ENCODE data around the gene WBP4. TPM values are rescaled to one million over a fixed set of nuclear protein-coding genes. Genes with fewer than 3 reads are reported as not detected.

WBP4 gene
- total RNA-seq, 2 experiments from 2014 or later: 13.3 to 16.2 TPM

DNA sequence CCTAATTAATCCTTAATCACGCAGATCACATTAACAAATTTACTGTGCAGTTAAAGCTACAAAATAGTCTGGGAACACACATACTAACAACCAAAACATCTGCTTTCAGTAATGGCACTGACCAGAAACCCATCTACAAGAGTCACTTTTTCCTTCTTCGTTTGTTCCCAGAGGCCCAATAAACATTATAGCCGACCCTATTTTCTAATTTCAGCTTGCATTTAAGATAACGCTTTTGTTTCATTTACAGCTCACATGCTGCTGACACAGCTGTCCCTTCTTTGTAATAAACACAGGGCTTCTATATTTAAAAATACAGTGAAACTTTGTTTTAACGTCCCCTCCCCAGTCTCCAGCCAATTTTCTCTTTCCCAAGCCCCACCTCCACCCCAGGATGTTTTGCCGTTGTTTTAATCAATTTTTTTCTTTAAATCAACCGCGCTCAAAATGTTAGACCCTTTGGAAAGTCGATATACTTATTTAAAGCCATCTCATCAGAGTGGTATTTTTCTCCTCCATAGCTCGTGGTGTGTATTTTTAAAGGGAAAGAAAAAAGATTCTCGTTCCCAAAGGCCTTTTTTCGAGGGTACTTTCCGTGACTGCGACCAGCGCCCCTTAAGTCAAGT lies 1.7 kb upstream of the WBP4 start:
- H3K9me3 Mint-ChIP-seq (ENCODE audit: low read depth): no peaks in the 10 kb centered on the region
- intact Hi-C loops (cut with DNase I, micrococcal nuclease): loop anchor here (1.0 to 10.0 kb wide), 15 partner anchors 40 to 1405 kb away; partner anchors contain the start of genes ELF1 (in 2 of the 2), AKAP11 (in 1 of the 2), COG6 (in 1 of the 2) and DGKH (in 1 of the 2)
- peaks cover 65% of the 10 kb centered on the region for H3K4me1 Mint-ChIP-seq
- DNase-seq (no peak), ATAC-seq (no peak)
- POLR2A ChIA-PET: interaction anchor here (0.5 to 1.1 kb wide), 2 partner anchors 11 to 40 kb away, joined by 5 read pairs; partner anchors contain the start of gene ELF1
- peak overlapping the region; percentile 98 for H3K4me3 Mint-ChIP-seq
- H3K27ac Mint-ChIP-seq: peak overlapping the region; percentile 100
- H3K36me3 Mint-ChIP-seq (ENCODE audit: low read depth): peaks cover 18% of the 10 kb centered on the region
- no peaks in the 10 kb centered on the region for H3K27me3 Mint-ChIP-seq
- CTCF ChIA-PET: interaction anchor here (1.0 to 2.7 kb wide), 7 partner anchors 9 to 146 kb away, joined by 3 to 12 read pairs (median 3); no protein-coding TSS in a partner anchor

DNA sequence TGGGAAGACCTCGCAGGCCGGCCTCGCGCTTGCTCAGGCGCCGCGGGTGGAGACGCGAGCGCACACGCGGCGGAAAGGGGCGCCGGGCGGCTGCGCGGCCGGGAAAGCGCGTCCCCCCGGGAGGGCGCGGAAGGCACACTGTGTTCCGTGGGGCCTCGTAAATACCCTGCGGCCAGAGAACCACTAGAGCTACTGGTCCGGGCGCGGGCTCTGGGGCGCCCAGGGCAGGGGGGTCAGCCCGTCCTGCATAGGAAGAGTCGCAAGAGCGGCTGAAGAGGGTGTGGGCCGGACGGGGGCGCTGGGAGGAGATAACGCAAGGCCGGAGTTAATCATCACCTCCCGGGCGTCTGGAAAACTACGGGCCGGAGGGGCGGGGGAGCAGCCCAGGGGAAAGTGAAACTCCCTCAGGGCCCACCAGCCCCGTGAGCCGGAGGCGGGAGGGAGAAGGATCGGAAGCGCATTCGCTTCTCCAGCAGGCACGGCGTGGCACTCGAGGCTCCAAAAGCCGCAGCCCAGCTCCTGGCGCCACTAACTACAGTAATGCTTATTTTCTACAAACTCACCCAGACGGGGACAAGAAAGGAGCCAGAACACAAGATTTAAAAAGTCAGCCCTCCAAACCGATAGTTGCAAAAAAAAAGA lies 1.1 kb upstream of the WBP4 start:
- H3K4me3 Mint-ChIP-seq: peak overlapping the region; percentile 98
- DNase-seq (peak; percentile 89), ATAC-seq (peak; percentile 44)
- peak overlapping the region; percentile 100 for H3K27ac Mint-ChIP-seq
- POLR2A ChIA-PET: interaction anchor here (0.6 to 1.2 kb wide), 7 partner anchors 10 to 1435 kb away, joined by 3 to 10 read pairs (median 4); partner anchors contain the start of gene ELF1
- peaks cover 60% of the 10 kb centered on the region for H3K4me1 Mint-ChIP-seq
- peaks cover 21% of the 10 kb centered on the region for H3K36me3 Mint-ChIP-seq (ENCODE audit: low read depth)
- CTCF ChIA-PET: interaction anchor here (0.5 to 2.7 kb wide), 16 partner anchors 10 to 1255 kb away, joined by 3 to 12 read pairs (median 4); partner anchors contain the start of gene ELF1
- no peaks in the 10 kb centered on the region for H3K9me3 Mint-ChIP-seq (ENCODE audit: low read depth)
- intact Hi-C loops (cut with DNase I, micrococcal nuclease): loop anchor here (1.0 to 10.0 kb wide), 15 partner anchors 41 to 1405 kb away; partner anchors contain the start of genes ELF1 (in 2 of the 2), AKAP11 (in 1 of the 2), COG6 (in 1 of the 2) and DGKH (in 1 of the 2)
- H3K27me3 Mint-ChIP-seq: no peaks in the 10 kb centered on the region

DNA sequence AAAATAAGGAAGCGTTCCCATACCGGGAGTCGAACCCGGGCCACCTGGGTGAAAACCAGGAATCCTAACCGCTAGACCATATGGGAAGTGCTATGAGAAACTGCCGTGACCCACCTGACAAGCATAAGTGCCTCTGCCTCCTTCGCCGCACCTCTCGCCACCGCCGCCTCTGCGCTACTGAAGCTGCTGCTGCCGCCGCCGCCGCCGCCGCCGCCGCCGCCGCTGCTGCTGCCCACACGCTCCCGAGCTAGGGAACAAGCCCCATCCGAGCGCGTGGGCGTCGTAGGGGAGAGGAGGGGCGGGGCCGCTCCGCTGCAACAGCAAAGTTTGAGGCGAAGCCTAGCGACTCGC lies 610 bp upstream of the WBP4 start:
- no peaks in the 10 kb centered on the region for H3K9me3 Mint-ChIP-seq (ENCODE audit: low read depth)
- H3K27ac Mint-ChIP-seq: peak overlapping the region; percentile 100
- intact Hi-C loops (cut with DNase I, micrococcal nuclease): loop anchor here (1.0 to 10.0 kb wide), 19 partner anchors 41 to 1406 kb away; partner anchors contain the start of genes ELF1 (in 2 of the 2), KBTBD6 (in 2 of the 2), KBTBD7 (in 2 of the 2) and MRPS31 (in 2 of the 2)
- H3K4me3 Mint-ChIP-seq: peak overlapping the region; percentile 98
- DNase-seq: peak; percentile 94
- peak; percentile 53 for ATAC-seq
- H3K36me3 Mint-ChIP-seq (ENCODE audit: low read depth): peaks cover 23% of the 10 kb centered on the region
- POLR2A ChIA-PET: interaction anchor here (0.6 to 1.2 kb wide), 12 partner anchors 9 to 1435 kb away, joined by 3 to 10 read pairs (median 3); partner anchors contain the start of gene ELF1
- CTCF ChIA-PET: interaction anchor here (0.5 to 2.7 kb wide), 14 partner anchors 10 to 1254 kb away, joined by 3 to 12 read pairs (median 4); partner anchors contain the start of gene ELF1
- no peaks in the 10 kb centered on the region for H3K27me3 Mint-ChIP-seq
- H3K4me1 Mint-ChIP-seq: peaks cover 60% of the 10 kb centered on the region

DNA sequence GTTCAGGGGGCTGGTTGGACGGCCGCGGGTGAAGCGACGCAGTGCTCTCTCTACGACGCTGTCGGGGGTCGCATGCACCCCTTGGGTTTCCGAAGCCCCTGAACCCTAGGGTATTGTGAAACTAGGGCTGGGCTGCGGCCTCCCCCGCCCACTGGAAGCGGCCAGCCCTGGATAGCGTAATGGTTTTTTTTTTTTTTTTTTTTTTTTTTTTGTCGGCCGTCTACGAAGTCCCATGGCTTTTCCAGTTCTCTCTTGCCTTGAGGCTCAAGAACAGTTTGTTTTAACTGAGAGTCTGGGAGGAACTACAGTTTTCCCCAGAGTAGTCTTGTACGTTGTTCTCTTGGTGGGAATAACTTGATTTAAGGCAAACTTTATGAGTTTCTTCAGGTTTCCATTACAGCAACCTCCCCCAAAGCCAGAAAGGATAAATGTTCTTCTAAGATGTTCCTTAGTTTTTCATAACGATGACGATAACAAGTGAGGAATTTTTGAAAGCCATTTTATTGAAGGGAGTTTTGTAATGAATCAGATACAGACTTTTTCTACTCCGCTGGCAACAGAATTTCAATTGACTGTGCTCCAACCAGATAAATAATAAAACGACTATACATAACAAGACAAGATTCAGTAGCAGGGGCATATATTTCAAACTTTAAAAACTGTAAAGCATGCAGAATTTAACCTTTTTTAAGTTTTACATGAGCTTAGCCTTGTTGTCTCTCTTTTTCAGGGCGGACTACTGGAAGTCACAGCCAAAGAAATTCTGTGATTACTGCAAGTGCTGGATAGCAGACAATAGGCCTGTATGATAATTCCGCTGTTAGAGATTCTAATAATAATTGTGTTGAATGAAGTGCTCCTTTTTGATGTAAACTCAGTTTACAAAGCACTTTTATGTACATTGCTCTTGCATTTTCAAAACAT lies 867 bp downstream of the WBP4 start:
- ATAC-seq (peak; percentile 8), DNase-seq (no peak)
- Mint-ChIP-seq H3K27ac (peak overlapping the region; percentile 100), H3K4me1 (peaks cover 51% of the 10 kb centered on the region), H3K27me3 (no peaks in the 10 kb centered on the region), H3K9me3 (ENCODE audit: low read depth) (no peaks in the 10 kb centered on the region), H3K36me3 (ENCODE audit: low read depth) (peaks cover 29% of the 10 kb centered on the region), H3K4me3 (peak overlapping the region; percentile 98)
- ChIA-PET CTCF (interaction anchor here (0.6 to 1.5 kb wide), 4 partner anchors 23 to 87 kb away, joined by 3 to 5 read pairs (median 4); partner anchors contain the start of gene ELF1), POLR2A (no interaction called here)
- intact Hi-C loops (cut with DNase I, micrococcal nuclease): loop anchor here (1.0 to 10.0 kb wide), 17 partner anchors 43 to 1407 kb away; partner anchors contain the start of genes KBTBD6 (in 2 of the 2), MTRF1 (in 2 of the 2), NAA16 (in 2 of the 2) and AKAP11 (in 1 of the 2)

DNA sequence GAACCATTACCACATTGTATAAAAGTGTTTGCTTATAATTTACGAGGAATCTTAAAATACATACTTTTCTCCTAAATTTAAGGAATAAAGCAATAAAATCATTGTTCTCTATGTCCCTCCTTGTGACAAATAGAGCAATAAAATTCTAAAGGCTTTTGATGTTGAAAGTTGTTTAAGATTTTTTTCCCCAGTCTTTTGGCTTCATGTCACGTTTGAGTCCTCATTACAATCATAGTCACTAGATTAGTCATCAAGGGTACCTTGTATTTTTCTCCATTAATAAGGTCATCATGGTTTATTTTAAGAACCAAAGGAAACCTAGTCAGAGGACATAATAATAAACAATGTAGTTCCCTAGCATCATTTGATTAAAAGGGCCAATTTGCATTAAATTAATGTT lies 3.2 kb downstream of the WBP4 start:
- intact Hi-C loops (cut with DNase I, micrococcal nuclease): loop anchor here (5.0 to 10.0 kb wide), 4 partner anchors 248 to 1210 kb away; partner anchors contain the start of genes AKAP11 (in 1 of the 2), DGKH (in 1 of the 2) and NAA16 (in 1 of the 2)
- ChIA-PET CTCF (interaction anchor here (1.1 kb wide), 1 partner anchor 10 kb away, joined by 4 read pairs; no protein-coding TSS in a partner anchor), POLR2A (no interaction called here)
- Mint-ChIP-seq H3K4me1 (peaks cover 30% of the 10 kb centered on the region), H3K4me3 (no peak overlapping the region), H3K27me3 (no peaks in the 10 kb centered on the region), H3K9me3 (ENCODE audit: low read depth) (no peaks in the 10 kb centered on the region), H3K27ac (no peak overlapping the region), H3K36me3 (ENCODE audit: low read depth) (peaks cover 37% of the 10 kb centered on the region)
- ATAC-seq (no peak), DNase-seq (no peak)

DNA sequence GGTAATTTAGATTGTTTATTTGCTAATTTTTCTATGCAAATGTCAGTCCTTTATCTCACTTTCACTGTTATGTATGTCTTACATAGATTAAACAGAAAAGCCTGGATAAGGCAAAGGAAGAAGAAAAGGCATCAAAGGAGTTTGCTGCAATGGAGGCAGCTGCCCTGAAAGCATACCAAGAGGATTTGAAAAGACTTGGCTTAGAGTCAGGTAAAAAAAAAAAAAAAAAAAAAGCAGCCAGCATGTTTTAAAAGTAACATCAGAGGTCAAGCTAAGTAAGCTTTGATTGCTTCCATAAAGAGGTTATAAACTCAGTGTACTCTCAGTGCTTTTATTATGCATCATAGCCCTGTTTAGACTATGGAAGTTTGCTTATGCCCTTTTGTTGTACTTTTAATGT lies 3.8 kb downstream of the WBP4 start:
- Mint-ChIP-seq H3K9me3 (ENCODE audit: low read depth) (no peaks in the 10 kb centered on the region), H3K4me3 (no peak overlapping the region), H3K27me3 (no peaks in the 10 kb centered on the region), H3K4me1 (peaks cover 28% of the 10 kb centered on the region), H3K36me3 (ENCODE audit: low read depth) (peaks cover 40% of the 10 kb centered on the region), H3K27ac (no peak overlapping the region)
- DNase-seq (no peak), ATAC-seq (no peak)
- CTCF ChIA-PET: no interaction called here
- intact Hi-C loops (cut with DNase I, micrococcal nuclease): loop anchor here (10.0 kb wide), 2 partner anchors 980 to 1210 kb away; partner anchors contain the start of genes AKAP11 (in 1 of the 2) and DGKH (in 1 of the 2)
- POLR2A ChIA-PET: no interaction called here

DNA sequence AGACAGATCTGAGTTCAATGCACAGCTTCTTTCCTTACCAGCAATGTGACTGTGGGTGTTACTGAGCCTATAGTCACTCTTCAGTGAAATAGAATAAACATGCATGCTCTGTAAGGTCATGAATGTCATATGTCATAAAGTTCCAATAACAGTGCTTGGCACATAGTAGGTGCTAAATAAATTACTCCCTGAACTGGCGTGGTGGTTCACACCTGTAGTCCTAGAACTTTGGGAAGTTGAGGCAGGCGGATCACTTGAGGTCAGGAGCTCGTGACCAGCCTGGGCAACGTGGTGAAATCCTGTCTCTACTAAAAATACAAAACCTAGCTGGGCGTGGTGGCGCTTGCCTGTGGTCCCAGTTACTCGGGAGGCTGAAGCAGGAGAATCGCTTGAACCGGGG lies 13.2 kb downstream of the WBP4 start:
- Mint-ChIP-seq H3K9me3 (ENCODE audit: low read depth) (no peaks in the 10 kb centered on the region), H3K4me3 (no peak overlapping the region), H3K4me1 (peaks cover 2% of the 10 kb centered on the region), H3K27me3 (no peaks in the 10 kb centered on the region), H3K27ac (no peak overlapping the region), H3K36me3 (ENCODE audit: low read depth) (peaks cover 47% of the 10 kb centered on the region)
- DNase-seq: no peak
- CTCF ChIA-PET: interaction anchor here (0.7 to 2.0 kb wide), 12 partner anchors 21 to 382 kb away, joined by 3 to 12 read pairs (median 4); no protein-coding TSS in a partner anchor
- POLR2A ChIA-PET: interaction anchor here (0.5 kb wide), 1 partner anchor 65 kb away, joined by 3 read pairs; no protein-coding TSS in a partner anchor
- ATAC-seq: no peak
- intact Hi-C loops (cut with DNase I, micrococcal nuclease): no loop called here

DNA sequence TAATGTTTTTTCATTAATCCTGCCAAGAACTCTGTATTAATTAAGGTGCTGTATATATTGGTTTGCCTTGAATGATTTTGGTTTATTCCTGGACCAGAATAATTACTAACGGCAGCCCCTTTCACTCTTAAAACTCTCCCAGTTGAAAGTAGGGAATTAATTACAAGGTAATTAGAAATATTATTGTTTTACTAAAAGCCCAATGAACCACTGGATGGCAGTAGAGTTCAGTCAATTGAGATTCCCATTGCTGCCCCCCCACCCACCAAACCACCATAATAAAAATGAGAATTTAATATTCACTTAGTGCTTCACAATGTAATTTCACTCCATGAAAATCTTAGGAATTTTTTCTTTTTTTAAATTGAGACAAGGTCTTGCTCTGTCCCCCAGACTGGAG lies 13.7 kb downstream of the WBP4 start:
- CTCF ChIA-PET: interaction anchor here (1.3 to 2.0 kb wide), 8 partner anchors 21 to 152 kb away, joined by 3 to 12 read pairs (median 5); no protein-coding TSS in a partner anchor
- H3K36me3 Mint-ChIP-seq (ENCODE audit: low read depth): peaks cover 48% of the 10 kb centered on the region
- ATAC-seq: no peak

DNA sequence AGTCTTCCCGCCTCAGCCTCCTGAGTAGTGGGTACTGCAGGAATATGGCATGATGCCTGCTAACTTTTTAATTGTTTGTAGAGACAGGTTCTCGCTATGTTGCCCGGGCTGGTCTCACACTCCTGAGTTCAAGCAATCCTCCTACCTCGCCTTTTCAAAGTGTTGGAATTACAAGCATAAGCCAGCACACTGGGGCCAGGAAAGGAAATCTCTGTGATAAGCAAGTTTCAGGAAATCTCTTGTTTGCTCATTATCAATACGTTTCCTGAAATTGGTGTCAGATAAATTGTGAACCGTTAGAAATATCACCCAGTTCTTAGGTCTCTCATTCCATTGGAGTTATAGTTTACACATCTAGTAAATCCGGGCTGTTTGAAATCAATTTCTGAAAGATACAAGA lies 14.2 kb downstream of the WBP4 start:
- H3K27me3 Mint-ChIP-seq: no peaks in the 10 kb centered on the region
- intact Hi-C loops (cut with DNase I, micrococcal nuclease): loop anchor here (1.0 kb wide), 1 partner anchor 147 kb away; no protein-coding TSS in a partner anchor
- POLR2A ChIA-PET: no interaction called here

More for the DNA sequence above, 13.7 kb downstream of the WBP4 start:
- Mint-ChIP-seq H3K27ac (no peak overlapping the region), H3K9me3 (ENCODE audit: low read depth) (no peaks in the 10 kb centered on the region), H3K27me3 (no peaks in the 10 kb centered on the region), H3K4me1 (peaks cover 2% of the 10 kb centered on the region), H3K4me3 (no peak overlapping the region)
- POLR2A ChIA-PET: no interaction called here
- DNase-seq: peak; percentile 32
- intact Hi-C loops (cut with DNase I, micrococcal nuclease): loop anchor here (1.0 kb wide), 1 partner anchor 147 kb away; no protein-coding TSS in a partner anchor

DNA sequence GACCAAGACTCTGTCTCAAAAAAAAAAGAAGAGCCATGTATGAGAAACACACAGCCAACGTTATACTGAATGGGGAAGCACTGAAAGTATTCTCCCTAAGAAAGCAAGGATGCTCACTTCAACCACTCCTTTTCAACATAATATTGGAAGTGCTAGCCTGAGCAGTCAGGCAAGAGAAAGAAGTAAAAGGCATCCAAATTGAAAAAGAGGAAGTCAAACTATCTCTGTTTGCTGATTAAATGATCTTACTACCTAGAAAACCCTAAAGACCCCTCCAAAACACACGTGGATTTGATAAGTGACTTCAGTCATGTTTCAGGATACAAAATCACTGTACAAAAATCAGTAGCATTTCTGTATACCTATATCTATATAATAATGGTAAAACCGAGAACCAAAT lies 16.2 kb downstream of the WBP4 start:
- H3K4me1 Mint-ChIP-seq: no peaks in the 10 kb centered on the region
- intact Hi-C loops (cut with DNase I, micrococcal nuclease): no loop called here
- POLR2A ChIA-PET: interaction anchor here (0.6 kb wide), 1 partner anchor 23 kb away, joined by 4 read pairs; no protein-coding TSS in a partner anchor
- H3K27me3 Mint-ChIP-seq: no peaks in the 10 kb centered on the region
- no peak overlapping the region for H3K4me3 Mint-ChIP-seq
- CTCF ChIA-PET: no interaction called here
- ATAC-seq (no peak), DNase-seq (no peak)
- H3K27ac Mint-ChIP-seq: no peak overlapping the region
- H3K36me3 Mint-ChIP-seq (ENCODE audit: low read depth): peaks cover 48% of the 10 kb centered on the region
- H3K9me3 Mint-ChIP-seq (ENCODE audit: low read depth): no peaks in the 10 kb centered on the region

More for the DNA sequence above, 14.2 kb downstream of the WBP4 start:
- Mint-ChIP-seq H3K4me1 (peaks cover 2% of the 10 kb centered on the region), H3K36me3 (ENCODE audit: low read depth) (peaks cover 47% of the 10 kb centered on the region), H3K4me3 (no peak overlapping the region), H3K9me3 (ENCODE audit: low read depth) (no peaks in the 10 kb centered on the region), H3K27ac (no peak overlapping the region)
- CTCF ChIA-PET: no interaction called here
- ATAC-seq: no peak
- no peak for DNase-seq

Measured in activated CD4-positive, alpha-beta T cell treated with anti-CD3 and anti-CD28 coated beads for 36 hours (primary cell).